ENCODE measurements around the gene SLC25A12. TPM values are rescaled to one million over a fixed set of nuclear protein-coding genes. Genes with fewer than 3 reads are reported as not detected.

SLC25A12 gene
- total RNA-seq, 1 experiment from 2014 or later: 5.3 TPM

GRCh38 chr2:171889333-171889732 lies 4.7 kb downstream of the SLC25A12 start:
- Mint-ChIP-seq H3K9me3 (ENCODE audit: unreplicated experiment) (no peaks in the 10 kb centered on the region), H3K4me1 (ENCODE audit: low read depth, unreplicated experiment) (peaks cover 9% of the 10 kb centered on the region), H3K36me3 (ENCODE audit: insufficient read depth, unreplicated experiment) (no peaks in the 10 kb centered on the region), H3K27me3 (ENCODE audit: insufficient read depth, unreplicated experiment) (peaks cover 5% of the 10 kb centered on the region), H3K4me3 (ENCODE audit: unreplicated experiment) (no peak overlapping the region), H3K27ac (ENCODE audit: unreplicated experiment) (no peak overlapping the region)
- no peaks in the 10 kb centered on the region for H3K36me3 ChIP-seq (ENCODE audit: control insufficient read depth, insufficient read depth, low read length)
- BruUV-seq (replicated peaks): no TSS peak
- ChIA-PET CTCF (no interaction called here), POLR2A (no interaction called here)
- intact Hi-C loops (cut with micrococcal nuclease; ENCODE audit: unreplicated experiment): no loop called here
- no peaks in the 10 kb centered on the region for H3K9me3 ChIP-seq
- TF ChIP-seq CTCF (IDR thresholded peaks at IDR 0.05; ENCODE audit: insufficient read depth in 1 of 2, low read depth in 1 of 2, low read length in 1 of 2, severe bottlenecking in 1 of 2, unreplicated experiment in 1 of 2): no peak
- H3K4me1 ChIP-seq: peaks cover 8% of the 10 kb centered on the region
- no peak overlapping the region for H3K4me3 ChIP-seq (ENCODE audit: low read depth, low read length)
- H3K27me3 ChIP-seq (replicated peaks; ENCODE audit: control insufficient read depth, insufficient read depth, low read length): no peaks in the 10 kb centered on the region
- no peak for DNase-seq

GRCh38 chr2:171883275-171883893 lies 10.7 kb downstream of the SLC25A12 start:
- no peaks in the 10 kb centered on the region for H3K9me3 Mint-ChIP-seq (ENCODE audit: unreplicated experiment)
- BruUV-seq (replicated peaks): no TSS peak
- Histone ChIP-seq H3K9me3 (no peaks in the 10 kb centered on the region), H3K36me3 (ENCODE audit: control insufficient read depth, insufficient read depth, low read length) (no peaks in the 10 kb centered on the region), H3K27me3 (replicated peaks; ENCODE audit: control insufficient read depth, insufficient read depth, low read length) (no peaks in the 10 kb centered on the region), H3K4me3 (ENCODE audit: low read depth, low read length) (no peak overlapping the region), H3K4me1 (no peaks in the 10 kb centered on the region)
- no peak overlapping the region for H3K4me3 Mint-ChIP-seq (ENCODE audit: unreplicated experiment)
- H3K4me1 Mint-ChIP-seq (ENCODE audit: low read depth, unreplicated experiment): no peaks in the 10 kb centered on the region
- ChIA-PET CTCF (interaction anchor here (0.7 to 1.4 kb wide), 2 partner anchors 10 to 39 kb away, joined by 3 read pairs; partner anchors contain the start of gene HAT1), POLR2A (interaction anchor here (0.5 kb wide), 1 partner anchor 11 kb away, joined by 3 read pairs; the partner anchor contains the start of gene SLC25A12)
- H3K27ac Mint-ChIP-seq (ENCODE audit: unreplicated experiment): no peak overlapping the region
- H3K36me3 Mint-ChIP-seq (ENCODE audit: insufficient read depth, unreplicated experiment): no peaks in the 10 kb centered on the region
- H3K27me3 Mint-ChIP-seq (ENCODE audit: insufficient read depth, unreplicated experiment): no peaks in the 10 kb centered on the region
- peak in 1 of 2 experiments; percentile 11 for TF ChIP-seq CTCF (IDR thresholded peaks at IDR 0.05; ENCODE audit: insufficient read depth in 1 of 2, low read depth in 1 of 2, low read length in 1 of 2, severe bottlenecking in 1 of 2, unreplicated experiment in 1 of 2)
- intact Hi-C loops (cut with micrococcal nuclease; ENCODE audit: unreplicated experiment): no loop called here
- no peak for DNase-seq

- no peaks in the 10 kb centered on the region for H3K27me3 ChIP-seq (replicated peaks; ENCODE audit: control insufficient read depth, insufficient read depth, low read length)
- Mint-ChIP-seq H3K9me3 (ENCODE audit: unreplicated experiment) (no peaks in the 10 kb centered on the region), H3K27me3 (ENCODE audit: insufficient read depth, unreplicated experiment) (no peaks in the 10 kb centered on the region), H3K36me3 (ENCODE audit: insufficient read depth, unreplicated experiment) (no peaks in the 10 kb centered on the region), H3K4me1 (ENCODE audit: low read depth, unreplicated experiment) (no peaks in the 10 kb centered on the region), H3K4me3 (ENCODE audit: unreplicated experiment) (no peak overlapping the region), H3K27ac (ENCODE audit: unreplicated experiment) (no peak overlapping the region)
- ChIA-PET CTCF (interaction anchor here (1.4 kb wide), 1 partner anchor 40 kb away, joined by 3 read pairs; the partner anchor contains the start of gene HAT1), POLR2A (no interaction called here)
- no peaks in the 10 kb centered on the region for H3K9me3 ChIP-seq
- H3K36me3 ChIP-seq (ENCODE audit: control insufficient read depth, insufficient read depth, low read length): no peaks in the 10 kb centered on the region
- DNase-seq: no peak
- no peaks in the 10 kb centered on the region for H3K4me1 ChIP-seq
- no TSS peak for BruUV-seq (replicated peaks)
- no peak for TF ChIP-seq CTCF (IDR thresholded peaks at IDR 0.05; ENCODE audit: insufficient read depth in 1 of 2, low read depth in 1 of 2, low read length in 1 of 2, severe bottlenecking in 1 of 2, unreplicated experiment in 1 of 2)
- no peak overlapping the region for H3K4me3 ChIP-seq (ENCODE audit: low read depth, low read length)
- intact Hi-C loops (cut with micrococcal nuclease; ENCODE audit: unreplicated experiment): no loop called here
Measured at GRCh38 chr2:171882089-171882769, 11.8 kb downstream of the SLC25A12 start.
